GM12873 (cell line): Measurements from ENCODE around the gene CPSF4.

Experiments used
- TF ChIP-seq, protein P1 (sequence below): IDR thresholded peaks from 2 replicates; pipeline ENCODE4 v1.5.1; 2012; ENCODE audit warnings: low read depth, mild to moderate bottlenecking, moderate library complexity, low read length, control low read depth; ENCODE audit not compliant: insufficient read depth; ENCODE audit errors: missing control alignments

CPSF4 gene

DNA sequence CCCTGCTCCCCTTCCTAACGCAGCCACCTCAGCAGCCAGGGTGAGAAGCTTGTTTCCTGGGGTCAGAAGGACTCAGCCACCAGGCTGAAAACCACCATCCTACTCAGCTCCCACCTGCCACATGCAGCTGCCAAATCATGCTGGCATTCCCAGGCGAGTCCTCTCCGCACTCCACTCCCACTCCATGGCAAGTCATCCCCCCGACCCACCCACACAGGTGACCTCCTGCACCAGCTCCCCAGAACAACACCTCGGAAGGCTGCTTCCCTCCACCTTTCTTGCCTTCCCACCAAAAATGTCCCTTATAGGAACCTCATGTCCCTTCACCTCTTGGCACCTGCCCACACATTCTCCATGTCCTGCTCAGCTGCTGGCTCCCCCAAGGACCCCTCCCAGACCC is 35.0 kb upstream of the CPSF4 start:
- TF ChIP-seq, protein P1, sequence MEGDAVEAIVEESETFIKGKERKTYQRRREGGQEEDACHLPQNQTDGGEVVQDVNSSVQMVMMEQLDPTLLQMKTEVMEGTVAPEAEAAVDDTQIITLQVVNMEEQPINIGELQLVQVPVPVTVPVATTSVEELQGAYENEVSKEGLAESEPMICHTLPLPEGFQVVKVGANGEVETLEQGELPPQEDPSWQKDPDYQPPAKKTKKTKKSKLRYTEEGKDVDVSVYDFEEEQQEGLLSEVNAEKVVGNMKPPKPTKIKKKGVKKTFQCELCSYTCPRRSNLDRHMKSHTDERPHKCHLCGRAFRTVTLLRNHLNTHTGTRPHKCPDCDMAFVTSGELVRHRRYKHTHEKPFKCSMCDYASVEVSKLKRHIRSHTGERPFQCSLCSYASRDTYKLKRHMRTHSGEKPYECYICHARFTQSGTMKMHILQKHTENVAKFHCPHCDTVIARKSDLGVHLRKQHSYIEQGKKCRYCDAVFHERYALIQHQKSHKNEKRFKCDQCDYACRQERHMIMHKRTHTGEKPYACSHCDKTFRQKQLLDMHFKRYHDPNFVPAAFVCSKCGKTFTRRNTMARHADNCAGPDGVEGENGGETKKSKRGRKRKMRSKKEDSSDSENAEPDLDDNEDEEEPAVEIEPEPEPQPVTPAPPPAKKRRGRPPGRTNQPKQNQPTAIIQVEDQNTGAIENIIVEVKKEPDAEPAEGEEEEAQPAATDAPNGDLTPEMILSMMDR, result no peak

DNA sequence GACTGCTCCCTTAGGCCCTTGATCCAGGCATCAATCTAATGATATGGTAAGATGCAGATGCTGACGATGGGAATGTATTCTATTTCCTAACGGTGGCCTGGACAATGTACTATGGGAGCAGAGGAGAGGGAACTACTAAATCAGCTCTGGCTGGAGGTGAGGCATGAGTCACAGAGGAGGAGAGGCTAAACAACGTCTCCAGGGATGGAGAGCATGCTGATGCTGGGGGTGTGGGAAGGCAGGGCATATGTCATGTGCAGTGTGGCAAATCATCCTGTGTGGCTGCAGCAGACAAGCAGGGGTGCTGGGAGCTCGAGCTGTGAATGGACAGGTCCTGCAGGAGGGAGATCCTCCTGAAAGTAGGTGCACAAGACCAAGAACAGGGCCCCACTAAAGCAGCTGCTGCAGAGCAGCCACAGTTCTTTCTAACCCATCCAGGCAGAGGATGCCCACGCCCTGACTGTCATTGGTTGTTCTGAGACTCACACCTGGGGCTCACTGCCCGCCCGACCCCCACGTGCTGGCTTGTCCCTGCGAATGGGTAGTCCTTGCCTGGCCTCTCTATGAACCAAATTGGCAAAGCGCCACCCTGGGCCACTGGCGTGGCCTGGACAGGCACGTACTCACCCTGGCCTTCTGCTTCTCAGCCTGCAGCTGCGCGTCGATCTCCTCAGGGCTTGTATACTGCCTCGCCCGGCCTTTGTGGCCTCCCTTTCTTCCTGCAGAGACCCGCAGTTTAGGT is 34.3 kb upstream of the CPSF4 start:
- TF ChIP-seq, protein P1, result no peak

DNA sequence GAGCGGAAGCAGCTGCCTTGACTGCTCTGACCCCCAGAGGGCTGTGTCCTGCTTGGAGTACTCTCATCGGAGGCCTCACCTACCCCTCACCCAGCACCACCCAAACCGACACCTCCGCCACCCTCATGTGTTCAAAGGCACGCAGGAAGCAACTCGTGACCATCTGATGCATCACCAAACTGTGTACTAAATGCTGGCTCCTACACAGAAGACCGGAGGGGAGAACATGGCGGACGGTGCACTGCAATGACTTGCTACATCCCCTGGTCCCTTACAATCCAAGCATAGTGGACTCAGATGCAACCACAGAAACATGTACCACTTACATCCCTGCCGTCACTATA is 33.8 kb upstream of the CPSF4 start:
- TF ChIP-seq, protein P1, result no peak

DNA sequence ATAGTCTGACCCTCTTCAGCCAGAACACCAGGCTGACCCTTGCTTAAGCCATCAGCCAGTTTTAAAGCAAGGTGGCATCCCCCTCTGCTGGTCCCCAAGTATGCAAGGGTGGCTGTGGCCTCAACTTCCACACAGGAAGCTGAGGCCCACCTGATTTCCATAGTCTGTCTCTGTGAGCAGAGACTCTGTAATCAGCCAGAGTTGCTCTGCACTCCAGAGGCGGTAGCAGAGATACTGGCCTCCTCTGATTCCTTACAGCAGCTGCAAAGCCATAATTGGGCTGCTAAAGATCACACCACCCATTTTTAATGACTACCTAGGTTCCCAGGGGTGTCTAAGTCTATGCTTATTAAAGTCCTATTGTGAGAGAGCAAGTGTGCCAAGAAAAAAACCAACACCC is 32.2 kb upstream of the CPSF4 start:
- TF ChIP-seq, protein P1, result peak; percentile 24

DNA sequence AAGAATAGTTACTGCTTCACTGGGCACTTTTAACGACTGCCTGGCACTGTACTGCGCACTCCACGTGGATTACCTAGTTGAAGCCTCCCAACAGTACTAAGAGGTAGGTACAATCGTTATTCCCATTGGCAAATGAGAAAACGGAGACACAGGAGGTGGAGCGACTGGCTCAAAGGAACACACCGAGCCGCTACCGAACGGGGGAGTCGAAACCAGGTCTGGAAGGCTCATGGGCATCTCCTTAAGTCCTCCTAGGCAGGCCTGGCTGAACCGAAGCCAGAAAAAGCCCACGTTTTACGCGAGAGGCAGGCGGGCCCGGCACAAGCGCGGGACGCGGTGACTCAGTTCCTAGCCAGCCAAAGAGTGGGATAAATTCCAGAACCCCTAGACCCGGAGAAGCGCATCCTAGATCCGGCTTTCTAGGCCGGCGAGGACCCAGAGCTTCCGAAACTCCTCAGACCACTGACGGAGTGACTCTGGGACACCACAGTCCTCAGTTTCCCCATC is 30.8 kb upstream of the CPSF4 start:
- TF ChIP-seq, protein P1, result no peak

DNA sequence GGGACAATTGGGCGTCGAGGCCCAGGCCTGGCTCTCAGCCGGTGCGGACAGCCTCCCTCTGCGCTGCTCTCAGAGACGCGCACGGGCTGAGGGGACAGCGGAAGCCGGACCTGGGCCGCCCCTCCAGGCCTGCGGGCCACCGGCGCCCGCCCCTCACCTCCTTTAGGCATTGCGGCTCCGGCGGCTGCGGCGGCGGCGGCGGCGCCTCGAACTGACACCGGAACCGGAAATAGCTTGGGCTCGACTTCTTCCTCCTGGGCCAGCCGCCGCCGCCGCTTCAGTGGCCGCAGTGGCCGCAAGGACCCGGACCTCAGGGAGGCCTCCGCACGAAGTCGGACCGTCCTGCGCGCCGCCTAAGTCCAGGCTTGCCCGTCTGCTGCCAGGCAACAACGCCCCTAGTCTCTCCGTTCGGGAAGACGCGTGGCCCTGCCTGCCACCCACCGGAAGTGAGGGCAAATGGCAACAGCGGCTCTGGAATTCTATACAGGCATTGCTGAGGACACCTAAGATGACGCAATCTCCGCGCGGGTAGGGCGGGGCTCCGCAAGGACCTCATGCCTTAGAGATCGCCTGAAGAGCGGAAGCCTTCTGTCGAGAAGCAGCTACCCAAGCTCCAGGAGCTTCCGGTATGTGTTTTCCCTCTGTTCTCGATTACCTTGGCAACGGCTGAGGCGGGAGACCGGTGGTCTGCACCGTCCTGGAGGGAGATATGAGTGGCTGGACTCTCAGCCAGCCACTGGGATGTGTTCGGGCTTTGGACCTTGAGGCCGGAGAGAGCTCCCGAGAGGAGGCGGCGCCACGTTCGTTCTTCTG is 30.2 kb upstream of the CPSF4 start, which contains the start of the genes BUD31 and PDAP1:
TSS of gene BUD31 (plus strand) at position 591 of the 813 bp plus-strand sequence. CDS start 2,124 bp downstream, outside the sequence.
TSS of gene PDAP1 (minus strand) at position 219 of the 813 bp plus-strand sequence. CDS start at position 170, 49 bp downstream.
- TF ChIP-seq, protein P1, result no peak

DNA sequence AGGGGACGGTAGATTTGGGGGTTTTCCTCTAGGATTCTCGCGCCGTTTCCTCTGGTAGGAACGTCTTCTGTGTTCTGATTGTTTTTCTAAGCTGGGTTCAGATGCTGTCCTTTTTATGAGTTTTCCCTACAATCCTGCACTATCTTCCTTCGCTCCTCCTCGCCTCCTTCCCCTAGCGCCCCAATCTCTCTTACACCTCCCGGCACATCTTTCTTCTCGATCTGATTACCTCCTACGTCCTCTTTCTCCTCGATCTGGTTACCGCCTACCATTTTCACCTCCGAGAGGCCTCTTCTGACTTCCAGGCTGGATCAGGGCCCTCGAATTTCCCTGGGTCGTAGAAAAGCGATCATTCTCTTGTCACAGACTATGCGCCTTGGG is 29.6 kb upstream of the CPSF4 start:
- TF ChIP-seq, protein P1, result no peak
